HFFc6 (cell line): ENCODE measurements around the gene ACOT13. TPM values are rescaled to one million over a fixed set of nuclear protein-coding genes. Genes with fewer than 3 reads are reported as not detected.
"Not testable (repeated sequence)": the region's sequence is repeated elsewhere in the genome, so short reads cannot be mapped to it uniquely, and the experiment has no call there.

Experiments used
- DNase-seq: peaks from one replicate; pipeline ENCODE4 v3.0.0-alpha.2; 2018
- H3K27ac Mint-ChIP-seq: 2 replicates; pipeline ENCODE4 v1.8.0; 2020; ENCODE audit warnings: mild to moderate bottlenecking, mixed read lengths
- H3K27me3 Mint-ChIP-seq: 2 replicates; pipeline ENCODE4 v1.8.0; 2021; ENCODE audit warnings: mild to moderate bottlenecking, moderate library complexity, mixed read lengths; ENCODE audit not compliant: insufficient read depth
- H3K36me3 Mint-ChIP-seq: 2 replicates; pipeline ENCODE4 v1.8.0; 2021; ENCODE audit warnings: low read depth, mixed read lengths
- H3K4me1 Mint-ChIP-seq: 2 replicates; pipeline ENCODE4 v1.8.0; 2020; ENCODE audit warnings: low read depth, mixed read lengths
- H3K4me3 Mint-ChIP-seq: 2 replicates; pipeline ENCODE4 v1.8.0; 2020; ENCODE audit warnings: mild to moderate bottlenecking, moderate library complexity, mixed read lengths
- H3K9me3 Mint-ChIP-seq: 2 replicates; pipeline ENCODE4 v1.8.0; 2020; ENCODE audit warnings: mild to moderate bottlenecking, mixed read lengths
- total RNA-seq, 6 experiments: library from RNA; stranded (reverse); fragmentation: NEBNext Ultra II Directional; extraction: Animal tissue kit (Norgen Biotek cat#: 25700); gene quantifications; 2 replicates in 1 of 6; 3 replicates in 5 of 6; pipeline ENCODE4 v1.2.3, GENCODE V29; 2021
- TF ChIP-seq, protein P1 (sequence below): fragments of 200-600 bp; sonication (generic); IDR thresholded peaks from 2 replicates; pipeline ENCODE4 v1.5.0; 2021; ENCODE audit warnings: antibody characterized with exemption, mild to moderate bottlenecking

ACOT13 gene
- total RNA-seq, 6 experiments from 2014 or later, result 18.7 to 21.9 (median 19.8) TPM

- Mint-ChIP-seq H3K27me3 (peaks cover 9% of the 10 kb centered on the region), H3K36me3 (peaks cover 8% of the 10 kb centered on the region)
- TF ChIP-seq, protein P1, sequence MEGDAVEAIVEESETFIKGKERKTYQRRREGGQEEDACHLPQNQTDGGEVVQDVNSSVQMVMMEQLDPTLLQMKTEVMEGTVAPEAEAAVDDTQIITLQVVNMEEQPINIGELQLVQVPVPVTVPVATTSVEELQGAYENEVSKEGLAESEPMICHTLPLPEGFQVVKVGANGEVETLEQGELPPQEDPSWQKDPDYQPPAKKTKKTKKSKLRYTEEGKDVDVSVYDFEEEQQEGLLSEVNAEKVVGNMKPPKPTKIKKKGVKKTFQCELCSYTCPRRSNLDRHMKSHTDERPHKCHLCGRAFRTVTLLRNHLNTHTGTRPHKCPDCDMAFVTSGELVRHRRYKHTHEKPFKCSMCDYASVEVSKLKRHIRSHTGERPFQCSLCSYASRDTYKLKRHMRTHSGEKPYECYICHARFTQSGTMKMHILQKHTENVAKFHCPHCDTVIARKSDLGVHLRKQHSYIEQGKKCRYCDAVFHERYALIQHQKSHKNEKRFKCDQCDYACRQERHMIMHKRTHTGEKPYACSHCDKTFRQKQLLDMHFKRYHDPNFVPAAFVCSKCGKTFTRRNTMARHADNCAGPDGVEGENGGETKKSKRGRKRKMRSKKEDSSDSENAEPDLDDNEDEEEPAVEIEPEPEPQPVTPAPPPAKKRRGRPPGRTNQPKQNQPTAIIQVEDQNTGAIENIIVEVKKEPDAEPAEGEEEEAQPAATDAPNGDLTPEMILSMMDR, result no peak
Observed at GRCh38 chr6:24734166-24734565, 67.3 kb downstream of the ACOT13 start.

GRCh38 chr6:24734710-24735109 is 67.8 kb downstream of the ACOT13 start:
- H3K4me1 Mint-ChIP-seq, H3K36me3 Mint-ChIP-seq, H3K4me3 Mint-ChIP-seq, H3K27ac Mint-ChIP-seq, DNase-seq, H3K27me3 Mint-ChIP-seq: not testable (repeated sequence)
- H3K9me3 Mint-ChIP-seq, result peaks cover 26% of the 10 kb centered on the region

More at GRCh38 chr6:24734166-24734565, 67.3 kb downstream of the ACOT13 start:
- H3K4me1 Mint-ChIP-seq, result peaks cover 7% of the 10 kb centered on the region; the same call in 1 of the 2 replicates
- H3K9me3 Mint-ChIP-seq, result peaks cover 29% of the 10 kb centered on the region
- no peak overlapping the region for H3K27ac Mint-ChIP-seq
- no peak for DNase-seq
- no peak overlapping the region for H3K4me3 Mint-ChIP-seq

DNA sequence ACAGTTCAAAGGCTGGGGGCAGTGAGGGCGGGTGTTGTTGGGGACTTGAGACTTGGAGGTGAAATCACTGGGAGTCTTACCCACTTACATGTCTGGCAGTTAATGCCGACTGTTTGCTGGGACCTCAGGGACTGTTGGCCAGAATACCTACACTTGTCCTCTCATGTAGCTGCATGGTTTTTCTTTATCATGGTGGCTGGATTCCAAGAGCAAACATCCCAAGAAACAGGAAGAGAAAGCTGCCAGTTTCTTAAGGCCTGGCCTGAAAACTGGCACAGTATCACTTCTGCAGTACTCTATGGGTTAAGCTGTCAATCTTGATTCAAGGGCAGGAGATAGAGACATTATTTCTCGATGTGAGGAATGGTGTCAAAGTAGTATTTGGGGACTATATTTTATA is 71.9 kb downstream of the ACOT13 start:
- Mint-ChIP-seq H3K9me3 (no peaks in the 10 kb centered on the region), H3K4me1 (peaks cover 42% of the 10 kb centered on the region), H3K4me3 (no peak overlapping the region), H3K27me3 (peaks cover 6% of the 10 kb centered on the region), H3K36me3 (no peaks in the 10 kb centered on the region), H3K27ac (no peak overlapping the region)
- no peak for DNase-seq
- TF ChIP-seq, protein P1, result no peak

DNA sequence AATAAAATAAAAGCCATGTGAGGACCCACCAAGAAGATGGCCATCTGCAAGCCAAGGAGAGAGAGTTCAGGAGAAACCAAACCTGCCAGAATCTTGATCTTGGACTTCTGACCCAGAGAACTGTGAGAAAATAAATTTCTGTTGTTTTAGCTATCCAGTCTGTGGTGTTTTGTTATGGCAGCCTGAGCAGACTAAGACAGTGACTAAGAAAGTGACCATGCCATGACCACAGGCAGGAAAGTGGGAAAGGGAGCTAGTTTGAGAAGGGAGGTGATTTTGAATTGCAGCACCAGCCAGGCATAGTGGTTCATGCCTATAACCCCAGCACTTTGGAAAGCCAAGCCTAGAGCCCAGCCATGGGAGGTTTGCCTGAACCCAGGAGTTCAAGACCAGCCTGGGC is 74.0 kb downstream of the ACOT13 start:
- H3K4me1 Mint-ChIP-seq, result peaks cover 53% of the 10 kb centered on the region
- DNase-seq, result peak; percentile 59
- no peaks in the 10 kb centered on the region for H3K9me3 Mint-ChIP-seq
- peak overlapping the region; percentile 30; the same call in 1 of the 2 replicates for H3K4me3 Mint-ChIP-seq
- H3K27ac Mint-ChIP-seq, result peak overlapping the region; percentile 64
- no peaks in the 10 kb centered on the region for H3K36me3 Mint-ChIP-seq
- peaks cover 6% of the 10 kb centered on the region for H3K27me3 Mint-ChIP-seq
- TF ChIP-seq, protein P1, result no peak

DNA sequence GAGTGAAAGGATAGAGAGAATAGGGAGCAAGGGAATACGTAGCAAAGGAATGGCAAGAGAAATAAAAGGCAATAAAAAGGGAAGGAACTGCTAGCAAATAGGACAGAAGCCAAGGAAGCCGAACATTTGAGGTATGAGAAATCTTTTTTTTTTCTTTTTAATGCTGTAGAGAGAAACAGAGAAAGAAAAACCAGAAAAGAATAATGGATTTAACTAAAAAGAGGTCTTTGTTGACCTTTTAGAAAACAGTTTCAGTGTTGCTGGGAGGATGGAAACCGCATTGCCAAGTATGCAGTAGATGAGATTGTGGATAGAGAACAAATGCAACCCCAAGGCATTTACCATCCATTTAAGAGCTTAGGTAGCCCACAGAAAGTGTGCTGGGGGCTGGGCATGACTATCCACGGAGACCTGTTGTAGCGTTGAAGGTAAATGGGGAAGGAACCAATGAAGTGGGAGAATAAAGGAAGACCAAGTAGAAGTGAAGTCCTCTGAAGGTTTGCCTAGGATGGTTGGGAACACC is 75.4 kb downstream of the ACOT13 start:
- H3K4me1 Mint-ChIP-seq, result peaks cover 50% of the 10 kb centered on the region
- H3K36me3 Mint-ChIP-seq, result no peaks in the 10 kb centered on the region
- no peaks in the 10 kb centered on the region for H3K9me3 Mint-ChIP-seq
- peak overlapping the region; percentile 80 for H3K4me3 Mint-ChIP-seq
- TF ChIP-seq, protein P1, result no peak
- no peak for DNase-seq
- peak overlapping the region; percentile 97 for H3K27ac Mint-ChIP-seq
- H3K27me3 Mint-ChIP-seq, result no peaks in the 10 kb centered on the region; the same call in none of the 2 replicates

DNA sequence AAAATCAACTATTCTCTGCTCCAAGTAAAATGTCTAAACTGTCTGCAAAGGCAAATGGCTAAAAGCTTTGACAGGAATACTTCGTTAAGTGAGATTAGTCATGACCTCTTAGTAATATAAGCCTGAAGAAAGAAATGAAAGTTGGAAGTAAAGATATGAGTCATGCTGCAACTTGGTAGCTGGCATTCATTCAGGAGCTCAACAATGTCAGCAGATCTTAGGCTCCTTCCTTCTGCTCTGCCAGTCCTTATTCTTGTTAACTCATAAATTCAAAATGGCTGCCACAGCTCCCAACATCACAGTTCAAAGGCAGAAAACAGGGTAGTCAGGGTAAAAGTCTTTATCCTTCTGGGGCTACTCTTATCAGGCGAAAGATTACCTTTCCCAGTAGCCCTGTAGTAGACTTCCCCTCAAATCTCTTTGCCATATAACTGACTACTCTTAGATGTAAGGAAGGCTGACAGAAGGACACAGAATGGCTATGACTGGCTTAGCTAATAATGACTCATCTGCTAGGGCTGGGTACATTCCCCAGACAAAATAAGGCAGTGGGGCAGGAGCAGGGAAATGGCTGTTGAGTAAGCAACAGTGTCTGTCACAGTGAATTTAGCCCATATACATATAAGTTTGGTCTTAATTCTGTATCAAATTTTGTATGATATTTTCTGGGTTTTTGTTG is 76.5 kb downstream of the ACOT13 start:
- H3K27me3 Mint-ChIP-seq, result no peaks in the 10 kb centered on the region; the same call in none of the 2 replicates
- TF ChIP-seq, protein P1, result no peak
- H3K4me1 Mint-ChIP-seq, result peaks cover 50% of the 10 kb centered on the region
- peak overlapping the region; percentile 80 for H3K4me3 Mint-ChIP-seq
- no peaks in the 10 kb centered on the region for H3K9me3 Mint-ChIP-seq
- DNase-seq, result peak; percentile 97
- H3K36me3 Mint-ChIP-seq, result no peaks in the 10 kb centered on the region
- H3K27ac Mint-ChIP-seq, result peak overlapping the region; percentile 97
